Karpas-422 (cell line): ENCODE data around the gene ATP11A. TPM values are rescaled to one million over a fixed set of nuclear protein-coding genes. Genes with fewer than 3 reads are reported as not detected.

Experiments
- DNase-seq: peaks from one replicate; pipeline ENCODE4 v3.0.0-alpha.2; 2015
- H2AFZ ChIP-seq: fragments of 200-600 bp; sonication (generic); 2 replicates; pipeline ENCODE4 v1.6.1; 2014; ENCODE audit warnings: antibody characterized with exemption, low read length, mixed read lengths
- H3K27ac ChIP-seq: fragments of 200-600 bp; sonication (generic); 2 replicates; pipeline ENCODE4 v1.5.1; 2014; ENCODE audit warnings: mild to moderate bottlenecking, low read length, moderate library complexity
- H3K27me3 ChIP-seq: fragments of 200-600 bp; sonication (generic); 2 replicates; pipeline ENCODE4 v1.6.1; 2014; ENCODE audit warnings: low read length, mixed read lengths
- H3K36me3 ChIP-seq: fragments of 200-600 bp; sonication (generic); 2 replicates; pipeline ENCODE4 v1.6.1; 2014; ENCODE audit warnings: low read length, mixed read lengths; ENCODE audit not compliant: insufficient read depth
- H3K4me1 ChIP-seq: fragments of 200-600 bp; sonication (generic); 2 replicates; pipeline ENCODE4 v1.6.1; 2014; ENCODE audit warnings: mild to moderate bottlenecking, low read length, mixed read lengths
- H3K4me2 ChIP-seq: fragments of 200-600 bp; sonication (generic); 2 replicates; pipeline ENCODE4 v1.6.1; 2014; ENCODE audit warnings: low read length, low read depth, mild to moderate bottlenecking; ENCODE audit not compliant: poor library complexity, severe bottlenecking
- H3K4me3 ChIP-seq: fragments of 200-600 bp; sonication (generic); 2 replicates; pipeline ENCODE4 v1.5.1; 2014; ENCODE audit warnings: mild to moderate bottlenecking, antibody characterized with exemption, low read length, mixed read lengths
- H3K79me2 ChIP-seq: fragments of 200-600 bp; sonication (generic); 2 replicates; pipeline ENCODE4 v1.6.1; 2014; ENCODE audit warnings: mild to moderate bottlenecking, low read length, mixed read lengths
- H3K9ac ChIP-seq: fragments of 200-600 bp; sonication (generic); 2 replicates; pipeline ENCODE4 v1.6.0; 2014; ENCODE audit warnings: low read length
- H3K9me2 ChIP-seq: fragments of 200-600 bp; sonication (generic), shearing (Covaris generic); replicated peaks from 2 replicates; pipeline ENCODE4 v1.6.0; 2014; ENCODE audit warnings: mild to moderate bottlenecking, low read length, moderate library complexity; ENCODE audit not compliant: insufficient read depth
- H3K9me3 ChIP-seq: fragments of 300-700, 200-600 bp; sonication (generic); 2 replicates; pipeline ENCODE4 v1.6.1; 2014; ENCODE audit warnings: low read length, mixed read lengths
- H4K20me1 ChIP-seq: fragments of 200-600 bp; sonication (generic); 2 replicates; pipeline ENCODE4 v1.6.1; 2014; ENCODE audit warnings: mild to moderate bottlenecking, antibody characterized with exemption, low read length, low read depth; ENCODE audit not compliant: insufficient read depth
- total RNA-seq: library from RNA; depleted of rRNA; stranded (reverse); fragments of >200 nt; shearing (Covaris generic); gene quantifications from 2 replicates; pipeline ENCODE4 v1.2.3, GENCODE V29; 2014; ENCODE audit warnings: low replicate concordance

ATP11A gene
- total RNA-seq, 1 experiment from 2014 or later = 0.11 TPM

GRCh38 chr13:112928972-112929782 is 239.3 kb downstream of the ATP11A start:
- no peaks in the 10 kb centered on the region for H3K79me2 ChIP-seq
- H3K4me2 ChIP-seq = no peak overlapping the region
- no peak overlapping the region for H3K4me3 ChIP-seq
- DNase-seq = no peak
- H4K20me1 ChIP-seq = no peaks in the 10 kb centered on the region
- H3K27me3 ChIP-seq = no peaks in the 10 kb centered on the region
- no peaks in the 10 kb centered on the region for H3K9me3 ChIP-seq
- H2AFZ ChIP-seq = no peak overlapping the region
- H3K9me2 ChIP-seq = no peaks in the 10 kb centered on the region
- no peaks in the 10 kb centered on the region for H3K4me1 ChIP-seq
- H3K27ac ChIP-seq = no peak overlapping the region
- no peak overlapping the region for H3K9ac ChIP-seq
- H3K36me3 ChIP-seq = no peaks in the 10 kb centered on the region

DNA sequence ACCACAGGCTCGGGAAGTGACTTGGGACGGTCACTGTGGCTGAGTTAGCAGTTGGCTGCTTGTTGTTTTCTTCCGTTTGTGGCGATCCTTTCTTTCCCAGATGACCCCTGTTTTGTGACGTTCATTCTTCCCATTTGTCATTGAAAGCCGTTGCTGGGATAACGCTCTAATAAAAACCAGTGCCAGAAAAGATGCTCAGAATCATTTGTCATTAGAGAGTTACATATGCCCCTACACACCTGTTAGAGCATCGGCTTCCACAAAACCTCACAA is 239.9 kb downstream of the ATP11A start:
- Histone ChIP-seq H3K4me1 (no peaks in the 10 kb centered on the region), H3K36me3 (no peaks in the 10 kb centered on the region), H3K9me2 (no peaks in the 10 kb centered on the region), H4K20me1 (no peaks in the 10 kb centered on the region), H2AFZ (no peak overlapping the region), H3K79me2 (no peaks in the 10 kb centered on the region), H3K27ac (no peak overlapping the region), H3K27me3 (no peaks in the 10 kb centered on the region), H3K4me2 (no peak overlapping the region), H3K9ac (no peak overlapping the region), H3K4me3 (no peak overlapping the region), H3K9me3 (no peaks in the 10 kb centered on the region)
- no peak for DNase-seq

DNA sequence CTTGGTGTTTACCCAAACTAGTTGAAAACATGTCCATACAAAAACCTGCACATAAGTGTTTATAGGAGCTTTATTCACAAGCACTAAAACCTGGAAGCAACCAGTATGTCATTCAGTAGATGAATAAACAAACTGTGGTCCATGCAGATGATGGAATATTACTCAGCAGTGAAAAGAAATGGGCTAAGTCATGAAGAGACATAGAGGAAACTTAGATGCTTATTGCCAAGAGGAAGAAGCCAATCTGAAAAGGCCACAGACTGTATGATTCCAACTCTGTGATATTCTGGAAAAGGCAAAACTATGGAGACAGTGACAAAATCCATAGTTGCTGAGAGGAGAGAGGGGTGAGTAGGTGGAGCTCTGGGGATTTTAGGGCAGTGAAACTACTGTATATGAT is 240.4 kb downstream of the ATP11A start:
- Histone ChIP-seq H3K4me2 (no peak overlapping the region), H3K9me3 (no peaks in the 10 kb centered on the region), H3K9ac (no peak overlapping the region), H3K9me2 (no peaks in the 10 kb centered on the region), H2AFZ (no peak overlapping the region), H3K27me3 (no peaks in the 10 kb centered on the region), H3K36me3 (no peaks in the 10 kb centered on the region), H4K20me1 (no peaks in the 10 kb centered on the region), H3K4me1 (no peaks in the 10 kb centered on the region), H3K4me3 (no peak overlapping the region), H3K27ac (no peak overlapping the region), H3K79me2 (no peaks in the 10 kb centered on the region)
- no peak for DNase-seq

DNA sequence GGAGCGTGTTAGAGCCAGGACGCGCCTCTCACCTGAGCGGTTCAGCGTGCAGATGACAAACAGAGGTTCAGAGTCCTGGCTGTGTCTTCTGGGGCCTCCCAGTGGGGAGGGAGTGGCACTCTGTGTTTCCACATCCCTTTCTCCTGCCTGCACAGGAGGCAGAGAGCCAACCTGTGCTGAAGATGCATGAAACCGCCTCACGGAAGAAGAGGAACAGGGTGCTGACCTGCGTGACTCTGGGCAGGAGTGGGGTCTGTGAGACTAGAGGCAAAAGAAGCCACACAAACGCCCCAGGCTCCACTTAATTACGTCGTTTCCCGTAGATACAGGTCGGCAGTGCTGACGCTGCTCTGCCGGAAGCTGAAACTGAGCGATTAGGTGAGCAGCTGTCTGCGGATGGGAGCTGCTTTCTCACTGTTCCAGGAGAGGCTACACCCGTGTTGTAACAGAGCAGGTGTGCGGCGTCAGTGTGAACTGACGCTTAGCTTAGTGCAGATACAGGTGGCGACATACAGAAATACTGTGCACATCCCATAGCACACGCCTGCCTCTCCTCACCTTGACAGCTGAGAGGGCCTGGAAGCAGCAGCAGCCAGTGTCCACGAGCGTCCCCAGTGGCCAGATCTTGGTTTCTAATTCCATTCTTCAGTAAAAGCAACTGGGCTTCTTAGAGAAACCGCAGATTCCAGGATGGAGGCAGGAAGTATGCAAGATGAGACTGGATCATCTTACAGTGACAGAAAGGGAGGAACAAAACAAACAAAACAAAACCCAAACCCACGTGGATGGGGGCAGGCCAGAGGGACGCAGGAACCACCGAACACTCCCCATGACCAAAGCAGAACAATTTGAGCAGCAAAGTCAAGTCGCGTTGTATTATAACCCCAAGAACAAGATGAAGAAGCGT is 241.4 kb downstream of the ATP11A start:
- no peak overlapping the region for H3K27ac ChIP-seq
- no peaks in the 10 kb centered on the region for H3K36me3 ChIP-seq
- H4K20me1 ChIP-seq = no peaks in the 10 kb centered on the region
- no peaks in the 10 kb centered on the region for H3K4me1 ChIP-seq
- no peak overlapping the region for H3K9ac ChIP-seq
- H3K9me2 ChIP-seq = no peaks in the 10 kb centered on the region
- no peaks in the 10 kb centered on the region for H3K9me3 ChIP-seq
- H2AFZ ChIP-seq = no peak overlapping the region
- H3K79me2 ChIP-seq = no peaks in the 10 kb centered on the region
- H3K27me3 ChIP-seq = no peaks in the 10 kb centered on the region
- no peak overlapping the region for H3K4me3 ChIP-seq
- DNase-seq = peak; percentile 49
- H3K4me2 ChIP-seq = no peak overlapping the region

GRCh38 chr13:112932971-112933370 is 243.1 kb downstream of the ATP11A start:
- no peak overlapping the region for H3K9ac ChIP-seq

GRCh38 chr13:112933649-112934048 is 243.8 kb downstream of the ATP11A start:
- no peak for DNase-seq
- Histone ChIP-seq H3K9me2 (no peaks in the 10 kb centered on the region), H3K79me2 (no peaks in the 10 kb centered on the region), H3K4me3 (no peak overlapping the region), H3K27ac (no peak overlapping the region), H3K9me3 (no peaks in the 10 kb centered on the region), H3K4me2 (no peak overlapping the region), H3K4me1 (no peaks in the 10 kb centered on the region), H3K27me3 (no peaks in the 10 kb centered on the region), H4K20me1 (no peaks in the 10 kb centered on the region), H3K36me3 (no peaks in the 10 kb centered on the region), H2AFZ (no peak overlapping the region), H3K9ac (no peak overlapping the region)

More at GRCh38 chr13:112932971-112933370, 243.1 kb downstream of the ATP11A start:
- Histone ChIP-seq H3K36me3 (no peaks in the 10 kb centered on the region), H3K79me2 (no peaks in the 10 kb centered on the region), H3K4me3 (no peak overlapping the region), H3K4me1 (no peaks in the 10 kb centered on the region), H3K27me3 (no peaks in the 10 kb centered on the region), H2AFZ (no peak overlapping the region), H3K27ac (no peak overlapping the region), H3K9me3 (no peaks in the 10 kb centered on the region), H3K4me2 (no peak overlapping the region), H4K20me1 (no peaks in the 10 kb centered on the region), H3K9me2 (no peaks in the 10 kb centered on the region)
- DNase-seq = no peak

- Histone ChIP-seq H3K9me3 (no peaks in the 10 kb centered on the region), H3K9ac (no peak overlapping the region), H3K79me2 (no peaks in the 10 kb centered on the region), H3K4me1 (no peaks in the 10 kb centered on the region), H3K4me2 (no peak overlapping the region), H3K27me3 (no peaks in the 10 kb centered on the region), H3K27ac (no peak overlapping the region), H3K9me2 (no peaks in the 10 kb centered on the region), H2AFZ (no peak overlapping the region), H3K36me3 (no peaks in the 10 kb centered on the region), H3K4me3 (no peak overlapping the region), H4K20me1 (no peaks in the 10 kb centered on the region)
- no peak for DNase-seq
Observed at GRCh38 chr13:112934078-112934477, 244.2 kb downstream of the ATP11A start.
